ENCODE results near the gene KIAA1191. TPM values are rescaled to one million over a fixed set of nuclear protein-coding genes. Genes with fewer than 3 reads are reported as not detected.

The KIAA1191 gene
- total and polyA plus RNA-seq, 2 of the 4 experiments (the other 2 are of a cell fraction) = 114 to 124 TPM

DNA sequence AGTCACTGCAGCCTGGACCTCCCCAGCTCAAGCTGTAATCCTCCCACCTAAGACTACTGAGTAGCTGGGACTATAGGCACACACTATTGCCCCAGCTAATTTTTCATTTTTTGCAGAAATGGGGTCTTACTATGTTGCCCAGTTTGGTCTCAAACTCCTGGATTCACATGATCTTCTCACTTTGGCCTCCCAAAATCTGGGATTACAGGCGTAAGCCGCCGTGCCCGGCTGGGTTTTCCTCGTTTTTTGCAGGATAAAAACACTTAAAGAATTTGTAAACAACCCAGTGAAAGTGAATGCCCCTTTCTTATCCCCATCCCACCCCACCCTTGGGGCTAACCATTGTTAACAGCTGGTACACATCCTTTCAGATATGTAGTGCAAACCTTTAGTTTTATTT is 47.0 kb upstream of the KIAA1191 start:
- Histone ChIP-seq H3K4ac (ENCODE audit: low read depth, low read length) (no peak overlapping the region), H2BK5ac (ENCODE audit: low read depth, low read length, poor library complexity, severe bottlenecking) (no peak overlapping the region), H4K8ac (ENCODE audit: low read depth in 2 of 2, low read length in 2 of 2) (no peak overlapping the region), H3K18ac (ENCODE audit: low read depth, low read length) (no peak overlapping the region), H4K91ac (ENCODE audit: insufficient read depth, low read depth, low read length) (no peak overlapping the region), H3K36me3 (ENCODE audit: control insufficient read depth, insufficient read depth, low read length) (peaks cover 27% of the 10 kb centered on the region), H2BK15ac (ENCODE audit: low read depth, low read length) (no peak overlapping the region), H3K9me1 (ENCODE audit: insufficient read depth, low read length) (peaks cover 10% of the 10 kb centered on the region), H3K9me3 (ENCODE audit: control insufficient read depth, insufficient read depth, low read length) (no peaks in the 10 kb centered on the region), H3K56ac (ENCODE audit: extremely low read depth, insufficient read depth, low read length) (no peak overlapping the region), H4K20me1 (ENCODE audit: insufficient read depth, low read length) (peaks cover 29% of the 10 kb centered on the region), H3K23ac (ENCODE audit: low read depth, low read length) (no peak overlapping the region), H3K4me3 (ENCODE audit: insufficient read depth, low read depth, low read length) (no peak overlapping the region), H3K27ac (ENCODE audit: insufficient read depth, low read length) (no peak overlapping the region), H2AFZ (replicated peaks; ENCODE audit: low read length, poor library complexity) (no peak overlapping the region), H3K14ac (replicated peaks; ENCODE audit: low read depth, low read length) (no peak overlapping the region), H3K79me1 (ENCODE audit: low read depth in 1 of 2, low read length in 2 of 2) (peaks cover 22 to 40% of the 10 kb centered on the region in 2 experiments), H2BK20ac (ENCODE audit: low read depth, low read length) (no peak overlapping the region), H3K9ac (ENCODE audit: low read depth, low read length) (no peak overlapping the region), H2AK5ac (ENCODE audit: low read depth, low read length) (no peak overlapping the region), H3K4me2 (ENCODE audit: low read depth, low read length) (no peak overlapping the region), H4K5ac (ENCODE audit: low read depth, low read length) (no peak overlapping the region), H2AK9ac (replicated peaks; ENCODE audit: low read depth, low read length, poor library complexity) (no peak overlapping the region), H3K4me1 (ENCODE audit: control insufficient read depth, insufficient read depth, low read length) (peaks cover 2% of the 10 kb centered on the region; the same call in 1 of the 2 replicates), H2BK120ac (ENCODE audit: low read depth, low read length) (no peak overlapping the region), H3K27me3 (ENCODE audit: control insufficient read depth, insufficient read depth, low read length) (no peaks in the 10 kb centered on the region)
- intact Hi-C loops (cut with micrococcal nuclease) = no loop called here
- DNase-seq (no peak), ATAC-seq (ENCODE audit: low read depth) (no peak)
- no peak for TF ChIP-seq MAZ (IDR thresholded peaks at IDR 0.05; ENCODE audit: borderline replicate concordance, low read depth, low read length)
- TF ChIP-seq BHLHE40 (IDR thresholded peaks at IDR 0.05; ENCODE audit: low read depth, low read length) = no peak
- no peak for TF ChIP-seq RFX5 (IDR thresholded peaks at IDR 0.05; ENCODE audit: low read depth, low read length)
- TF ChIP-seq MAFK (IDR thresholded peaks at IDR 0.05; ENCODE audit: low read depth, low read length) = no peak
- TF ChIP-seq RAD21 (IDR thresholded peaks at IDR 0.05; ENCODE audit: low read length) = no peak
- no peak for TF ChIP-seq NFE2L2 (IDR thresholded peaks at IDR 0.05; ENCODE audit: low read depth, low read length)
- TF ChIP-seq, protein P1, sequence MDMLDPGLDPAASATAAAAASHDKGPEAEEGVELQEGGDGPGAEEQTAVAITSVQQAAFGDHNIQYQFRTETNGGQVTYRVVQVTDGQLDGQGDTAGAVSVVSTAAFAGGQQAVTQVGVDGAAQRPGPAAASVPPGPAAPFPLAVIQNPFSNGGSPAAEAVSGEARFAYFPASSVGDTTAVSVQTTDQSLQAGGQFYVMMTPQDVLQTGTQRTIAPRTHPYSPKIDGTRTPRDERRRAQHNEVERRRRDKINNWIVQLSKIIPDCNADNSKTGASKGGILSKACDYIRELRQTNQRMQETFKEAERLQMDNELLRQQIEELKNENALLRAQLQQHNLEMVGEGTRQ (IDR thresholded peaks at IDR 0.05; ENCODE audit: low read depth, low read length) = no peak
- no peak for TF ChIP-seq RCOR1 (IDR thresholded peaks at IDR 0.05; ENCODE audit: insufficient replicate concordance, low read length)
- no peak for TF ChIP-seq MXI1 (IDR thresholded peaks at IDR 0.05; ENCODE audit: borderline replicate concordance, low read depth, low read length)
- TF ChIP-seq, protein P2, sequence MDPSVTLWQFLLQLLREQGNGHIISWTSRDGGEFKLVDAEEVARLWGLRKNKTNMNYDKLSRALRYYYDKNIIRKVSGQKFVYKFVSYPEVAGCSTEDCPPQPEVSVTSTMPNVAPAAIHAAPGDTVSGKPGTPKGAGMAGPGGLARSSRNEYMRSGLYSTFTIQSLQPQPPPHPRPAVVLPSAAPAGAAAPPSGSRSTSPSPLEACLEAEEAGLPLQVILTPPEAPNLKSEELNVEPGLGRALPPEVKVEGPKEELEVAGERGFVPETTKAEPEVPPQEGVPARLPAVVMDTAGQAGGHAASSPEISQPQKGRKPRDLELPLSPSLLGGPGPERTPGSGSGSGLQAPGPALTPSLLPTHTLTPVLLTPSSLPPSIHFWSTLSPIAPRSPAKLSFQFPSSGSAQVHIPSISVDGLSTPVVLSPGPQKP (IDR thresholded peaks at IDR 0.05; ENCODE audit: borderline replicate concordance, low read depth, low read length) = no peak
- no peak for TF ChIP-seq CEBPB (IDR thresholded peaks at IDR 0.05; ENCODE audit: low read depth, low read length)
- TF ChIP-seq SMC3 (IDR thresholded peaks at IDR 0.05; ENCODE audit: low read depth, low read length) = no peak
- no peak for TF ChIP-seq FOS (IDR thresholded peaks at IDR 0.05; ENCODE audit: low read depth, low read length)
- no peak for TF ChIP-seq CHD1 (IDR thresholded peaks at IDR 0.05; ENCODE audit: low read depth, low read length)
- no peak for TF ChIP-seq POLR2A (IDR thresholded peaks at IDR 0.05; ENCODE audit: low read depth, low read length)
- TF ChIP-seq, protein P3, sequence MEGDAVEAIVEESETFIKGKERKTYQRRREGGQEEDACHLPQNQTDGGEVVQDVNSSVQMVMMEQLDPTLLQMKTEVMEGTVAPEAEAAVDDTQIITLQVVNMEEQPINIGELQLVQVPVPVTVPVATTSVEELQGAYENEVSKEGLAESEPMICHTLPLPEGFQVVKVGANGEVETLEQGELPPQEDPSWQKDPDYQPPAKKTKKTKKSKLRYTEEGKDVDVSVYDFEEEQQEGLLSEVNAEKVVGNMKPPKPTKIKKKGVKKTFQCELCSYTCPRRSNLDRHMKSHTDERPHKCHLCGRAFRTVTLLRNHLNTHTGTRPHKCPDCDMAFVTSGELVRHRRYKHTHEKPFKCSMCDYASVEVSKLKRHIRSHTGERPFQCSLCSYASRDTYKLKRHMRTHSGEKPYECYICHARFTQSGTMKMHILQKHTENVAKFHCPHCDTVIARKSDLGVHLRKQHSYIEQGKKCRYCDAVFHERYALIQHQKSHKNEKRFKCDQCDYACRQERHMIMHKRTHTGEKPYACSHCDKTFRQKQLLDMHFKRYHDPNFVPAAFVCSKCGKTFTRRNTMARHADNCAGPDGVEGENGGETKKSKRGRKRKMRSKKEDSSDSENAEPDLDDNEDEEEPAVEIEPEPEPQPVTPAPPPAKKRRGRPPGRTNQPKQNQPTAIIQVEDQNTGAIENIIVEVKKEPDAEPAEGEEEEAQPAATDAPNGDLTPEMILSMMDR (conservative IDR thresholded peaks at IDR 0.05; ENCODE audit: low read depth, low read length) = no peak
- BruUV-seq (replicated peaks) = no TSS peak
- ChIA-PET POLR2A (ENCODE audit: unreplicated experiment) (no interaction called here), CTCF (interaction anchor here (0.7 kb wide), 1 partner anchor 40 kb away, joined by 5 read pairs; no protein-coding TSS in a partner anchor)
- 100% methylated on average over 1 of the region's 5 CpGs; no CpG with 5 or more reads in 1 of the 2 experiments for WGBS, 2 experiments (ENCODE audit: extremely low coverage in 2 of 2, insufficient read length in 1 of 2)
- dilution Hi-C loops (cut with HindIII; ENCODE audit: low sequenced_read_pairs, unreplicated experiment) = no loop called here
- in situ Hi-C loops (cut with MboI; ENCODE audit: low sequenced_read_pairs) = no loop called here

Data from IMR-90 (cell line).